NCI-H69 (cell line): ENCODE measurements around the gene PA2G4.
"Not testable (repeated sequence)": the region's sequence is repeated elsewhere in the genome, so short reads cannot be mapped to it uniquely, and the experiment has no call there.

Source experiments
- DNase-seq: peaks from one replicate; lab custom pipeline; 2025; lab: John Stamatoyannopoulos, UW

PA2G4 gene

GRCh38 chr12:56153678-56154065 is 49.3 kb downstream of the PA2G4 start:
- peak; percentile 77 for DNase-seq

GRCh38 chr12:56154246-56154771 is 50.0 kb downstream of the PA2G4 start:
- DNase-seq, result peak; percentile 99

GRCh38 chr12:56154818-56155217 is 50.5 kb downstream of the PA2G4 start:
- no peak for DNase-seq

- DNase-seq, result no peak
These were observed 51.0 kb downstream of the PA2G4 start for GRCh38 chr12:56155256-56155845.

- DNase-seq, result not testable (repeated sequence)
These were observed 52.3 kb downstream of the PA2G4 start for GRCh38 chr12:56156464-56157200.

- DNase-seq, result peak; percentile 95
These were observed 53.1 kb downstream of the PA2G4 start for GRCh38 chr12:56157201-56158028.

GRCh38 chr12:56158029-56158925 is 53.9 kb downstream of the PA2G4 start, which contains the start of gene MYL6:
MYL6 (plus strand) TSS chr12:56158359; CDS start chr12:56158402, 43 bp downstream.
- DNase-seq, result peak; percentile 100

- peak; percentile 65 for DNase-seq
These were observed 54.6 kb downstream of the PA2G4 start for GRCh38 chr12:56158926-56159461.

GRCh38 chr12:56159482-56160192 is 55.3 kb downstream of the PA2G4 start:
- DNase-seq, result no peak

- DNase-seq, result no peak
These were observed 55.9 kb downstream of the PA2G4 start for GRCh38 chr12:56160193-56160763.

- no peak for DNase-seq
These were observed 56.7 kb downstream of the PA2G4 start for GRCh38 chr12:56160894-56161689.

GRCh38 chr12:56161690-56162351 is 57.5 kb downstream of the PA2G4 start:
- DNase-seq, result no peak

GRCh38 chr12:56162468-56163290 is 58.3 kb downstream of the PA2G4 start:
- no peak for DNase-seq
